Upper lobe of left lung (tissue), 4 donors: ENCODE measurements around the gene CR2.

Experiments used
- CTCF ChIP-seq, 6 experiments: fragments of 450-650 bp in 4 of 6; fragments of 200-600 bp in 2 of 6; sonication (generic) in 2 of 6; IDR thresholded peaks; one replicate each; pipeline ENCODE4 v1.5.1; 2016 to 2019; ENCODE audit warnings: antibody characterized with exemption in 6 of 6
- EP300 ChIP-seq, 4 donors: sonication (generic); formaldehyde crosslinking; IDR thresholded peaks; one replicate each; pipeline ENCODE4 v1.5.1; 2017; ENCODE audit warnings: antibody characterized with exemption in 4 of 4, control low read depth in 2 of 4
- POLR2A ChIP-seq, 4 donors: fragments of 450-650 bp; IDR thresholded peaks; one replicate each; pipeline ENCODE4 v1.5.1; 2016 to 2017; ENCODE audit warnings: antibody characterized with exemption in 4 of 4, mild to moderate bottlenecking in 2 of 4
- POLR2AphosphoS5 ChIP-seq, 2 donors: sonication (generic); formaldehyde crosslinking; IDR thresholded peaks; one replicate each; pipeline ENCODE4 v1.5.1; 2017; ENCODE audit warnings: antibody characterized with exemption in 2 of 2

GRCh38 chr1:207407655-207408260 is 46.4 kb upstream of the CR2 start:
- TF ChIP-seq CTCF (IDR thresholded peaks at IDR 0.05), result no peak
- no peak for TF ChIP-seq EP300 (IDR thresholded peaks at IDR 0.05)
- no peak for TF ChIP-seq POLR2A (IDR thresholded peaks at IDR 0.05)
- peak in 1 of 2 donors; percentile 31 for TF ChIP-seq POLR2AphosphoS5 (IDR thresholded peaks at IDR 0.05)
